Left ventricle myocardium inferior (tissue), 1 donor: Measurements from ENCODE around the gene ABHD16A. TPM values are rescaled to one million over a fixed set of nuclear protein-coding genes. Genes with fewer than 3 reads are reported as not detected.

Source experiments
- DNase-seq: peaks from one replicate; pipeline ENCODE4 v3.0.0-alpha.2; 2020
- H3K27ac ChIP-seq: fragments of 200-600 bp; replicated peaks from 2 replicates; pipeline ENCODE4 v1.8.0; 2021
- H3K27me3 ChIP-seq: fragments of 200-600 bp; 2 replicates; pipeline ENCODE4 v1.8.0; 2021; ENCODE audit warnings: low read depth
- H3K36me3 ChIP-seq: fragments of 200-600 bp; 2 replicates; pipeline ENCODE4 v1.8.0; 2021
- H3K4me1 ChIP-seq: fragments of 200-600 bp; 2 replicates; pipeline ENCODE4 v1.8.0; 2021
- H3K4me3 ChIP-seq: fragments of 200-600 bp; 2 replicates; pipeline ENCODE4 v1.8.0; 2021; ENCODE audit warnings: mild to moderate bottlenecking, moderate library complexity
- H3K9me3 ChIP-seq: fragments of 200-600 bp; replicated peaks from 2 replicates; pipeline ENCODE4 v1.8.0; 2021
- intact Hi-C: fragments of 100-400 bp; cut with micrococcal nuclease; formaldehyde crosslinking; loops from one replicate; pipeline ENCODE4 v1.11.0; 2022
- total RNA-seq: library from RNA; stranded (reverse); fragmentation: NEBNext Ultra II Directional; extraction: Animal tissue kit (Norgen Biotek cat#: 25700); gene quantifications from one replicate; pipeline ENCODE4 v1.2.1, GENCODE V29; 2021
- TF ChIP-seq, protein P1 (sequence below): fragments of 200-600 bp; IDR thresholded peaks from 2 replicates; pipeline ENCODE4 v1.8.0; 2021; ENCODE audit warnings: antibody characterized with exemption, mild to moderate bottlenecking, borderline replicate concordance
- donor health status: DM: no; HTN: yes; CAD: no; lungs with severe emphysema.

The ABHD16A gene
- total RNA-seq, 1 donor from 2014 or later = 29.6 TPM

DNA sequence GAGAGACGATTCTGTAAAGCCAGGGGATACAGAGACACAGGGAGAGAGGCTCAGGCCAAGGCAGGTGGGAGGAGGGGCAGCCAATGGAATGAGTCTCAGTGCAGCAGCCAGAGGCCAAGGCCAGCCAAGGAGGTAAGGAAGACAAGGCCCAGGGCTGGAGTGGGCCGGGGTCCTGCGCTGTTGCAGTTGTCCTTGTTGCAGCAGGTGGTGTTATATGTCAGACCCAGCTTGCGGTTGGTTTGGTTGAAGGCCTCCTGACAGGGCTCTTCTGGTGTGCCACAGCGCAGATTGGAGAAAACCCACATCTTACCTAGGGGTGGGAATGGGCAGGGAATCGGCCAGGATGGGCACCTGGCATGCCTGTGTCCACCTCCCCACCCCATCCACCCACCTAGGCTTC lies 15.9 kb upstream of the ABHD16A start:
- H3K9me3 ChIP-seq = no peaks in the 10 kb centered on the region
- TF ChIP-seq, protein P1, sequence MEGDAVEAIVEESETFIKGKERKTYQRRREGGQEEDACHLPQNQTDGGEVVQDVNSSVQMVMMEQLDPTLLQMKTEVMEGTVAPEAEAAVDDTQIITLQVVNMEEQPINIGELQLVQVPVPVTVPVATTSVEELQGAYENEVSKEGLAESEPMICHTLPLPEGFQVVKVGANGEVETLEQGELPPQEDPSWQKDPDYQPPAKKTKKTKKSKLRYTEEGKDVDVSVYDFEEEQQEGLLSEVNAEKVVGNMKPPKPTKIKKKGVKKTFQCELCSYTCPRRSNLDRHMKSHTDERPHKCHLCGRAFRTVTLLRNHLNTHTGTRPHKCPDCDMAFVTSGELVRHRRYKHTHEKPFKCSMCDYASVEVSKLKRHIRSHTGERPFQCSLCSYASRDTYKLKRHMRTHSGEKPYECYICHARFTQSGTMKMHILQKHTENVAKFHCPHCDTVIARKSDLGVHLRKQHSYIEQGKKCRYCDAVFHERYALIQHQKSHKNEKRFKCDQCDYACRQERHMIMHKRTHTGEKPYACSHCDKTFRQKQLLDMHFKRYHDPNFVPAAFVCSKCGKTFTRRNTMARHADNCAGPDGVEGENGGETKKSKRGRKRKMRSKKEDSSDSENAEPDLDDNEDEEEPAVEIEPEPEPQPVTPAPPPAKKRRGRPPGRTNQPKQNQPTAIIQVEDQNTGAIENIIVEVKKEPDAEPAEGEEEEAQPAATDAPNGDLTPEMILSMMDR = no peak
- DNase-seq = no peak
- H3K4me1 ChIP-seq = no peaks in the 10 kb centered on the region
- H3K36me3 ChIP-seq = no peaks in the 10 kb centered on the region
- intact Hi-C loops = no loop called here
- no peak overlapping the region for H3K4me3 ChIP-seq
- H3K27ac ChIP-seq = no peak overlapping the region
- no peaks in the 10 kb centered on the region for H3K27me3 ChIP-seq

DNA sequence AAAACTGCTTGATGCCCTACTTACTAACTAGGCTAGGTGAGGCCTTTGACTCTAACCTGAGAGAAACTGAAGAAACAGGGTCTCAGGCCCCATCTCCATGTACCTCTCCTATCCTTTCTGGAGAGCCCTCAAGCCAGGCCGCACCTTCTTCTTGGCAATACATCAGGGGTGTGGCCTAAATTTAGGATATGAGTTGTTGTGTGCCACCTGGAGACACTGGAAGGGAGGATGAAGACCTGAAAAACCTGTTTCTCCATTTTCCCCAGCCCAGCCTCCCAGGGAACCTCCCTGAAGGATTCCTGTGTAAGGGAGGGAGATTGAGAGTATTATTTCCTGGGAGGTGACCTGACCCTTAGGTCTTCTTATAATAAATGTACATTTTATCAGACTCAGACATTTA lies 15.1 kb upstream of the ABHD16A start:
- no peaks in the 10 kb centered on the region for H3K27me3 ChIP-seq
- H3K4me1 ChIP-seq = no peaks in the 10 kb centered on the region
- intact Hi-C loops = no loop called here
- TF ChIP-seq, protein P1 = no peak
- no peak overlapping the region for H3K27ac ChIP-seq
- no peak overlapping the region for H3K4me3 ChIP-seq
- DNase-seq = no peak
- H3K36me3 ChIP-seq = no peaks in the 10 kb centered on the region
- H3K9me3 ChIP-seq = no peaks in the 10 kb centered on the region

DNA sequence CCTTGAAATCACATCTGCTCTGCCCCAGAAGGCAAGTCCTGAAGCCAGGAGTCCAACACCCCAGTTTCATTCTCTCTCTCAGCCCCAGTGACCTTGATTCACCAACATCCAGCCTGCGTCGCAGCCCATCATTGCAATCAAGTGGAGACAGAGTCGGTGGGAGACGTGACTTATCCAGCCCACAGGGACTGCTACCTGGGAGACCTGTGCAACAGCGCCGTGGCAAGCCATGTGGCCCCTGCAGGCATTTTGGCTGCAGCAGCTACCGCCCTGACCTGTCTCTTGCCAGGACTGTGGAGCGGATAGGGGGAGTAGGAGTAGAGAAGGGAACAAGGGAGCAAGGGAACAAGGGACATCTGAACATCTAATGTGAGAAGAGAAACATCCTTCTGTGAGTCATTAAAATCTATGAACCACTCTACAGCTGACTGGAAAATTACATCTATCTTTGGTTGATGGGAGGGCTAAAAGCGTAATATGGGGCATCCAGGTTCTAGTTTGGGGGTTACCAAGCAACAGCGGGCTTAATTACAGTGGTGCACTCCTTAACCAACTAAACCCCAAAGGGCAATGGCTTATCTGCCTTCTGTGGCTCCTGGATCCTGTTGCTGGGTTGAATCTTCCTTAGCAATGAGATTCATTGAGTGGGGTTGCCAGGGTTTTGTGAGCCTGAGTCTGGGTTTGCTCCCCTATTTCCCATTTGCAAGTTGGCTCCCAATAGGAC lies 14.5 kb upstream of the ABHD16A start:
- Histone ChIP-seq H3K4me1 (no peaks in the 10 kb centered on the region), H3K36me3 (no peaks in the 10 kb centered on the region), H3K4me3 (no peak overlapping the region), H3K27ac (no peak overlapping the region), H3K27me3 (no peaks in the 10 kb centered on the region), H3K9me3 (no peaks in the 10 kb centered on the region)
- intact Hi-C loops = no loop called here
- no peak for DNase-seq
- TF ChIP-seq, protein P1 = no peak

DNA sequence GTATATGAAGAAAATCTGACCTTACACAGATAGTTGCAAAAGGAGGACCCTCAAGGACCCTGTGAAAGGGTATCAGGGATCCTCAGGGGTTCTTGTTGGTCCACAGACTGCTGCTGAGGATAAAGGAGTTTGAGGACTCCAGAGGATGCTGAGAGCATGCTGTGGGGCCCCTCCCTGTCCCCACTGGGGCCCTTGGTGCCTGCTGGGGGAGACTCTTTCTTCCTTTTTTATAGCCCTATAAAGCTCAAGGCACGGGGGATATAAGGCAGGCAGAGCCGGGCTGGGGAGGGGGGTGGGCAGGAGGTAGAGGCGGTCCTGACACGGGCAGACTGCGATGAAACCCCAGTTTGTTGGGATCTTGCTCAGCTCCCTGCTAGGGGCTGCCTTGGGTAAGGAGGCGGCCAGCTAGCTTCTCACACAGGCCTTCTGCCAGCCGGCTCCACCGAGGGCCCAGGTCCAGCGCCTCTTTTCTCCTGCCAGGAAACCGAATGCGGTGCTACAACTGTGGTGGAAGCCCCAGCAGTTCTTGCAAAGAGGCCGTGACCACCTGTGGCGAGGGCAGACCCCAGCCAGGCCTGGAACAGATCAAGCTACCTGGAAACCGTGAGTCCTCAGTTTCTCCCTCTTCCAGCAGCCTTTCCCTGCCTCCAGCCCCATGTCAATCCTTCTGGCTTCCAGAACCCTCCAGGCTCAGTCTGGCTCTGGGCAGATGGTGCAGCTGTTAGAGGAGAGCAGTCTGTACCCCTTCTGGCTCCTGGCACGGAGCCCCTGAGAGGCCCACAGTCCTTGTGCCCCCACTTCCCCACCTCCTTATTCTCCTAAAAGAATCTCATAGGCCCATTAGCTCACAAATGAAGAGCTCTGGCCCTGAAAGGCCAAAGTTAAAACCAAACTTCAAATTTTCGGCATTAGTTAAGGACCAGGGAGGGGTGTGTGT lies 12.2 kb upstream of the ABHD16A start, which contains the start of gene LY6G6D:
LY6G6D (plus strand) TSS at position 327 of the 937 bp plus-strand sequence; CDS start at position 335, 8 bp downstream.
- H3K27ac ChIP-seq = no peak within 1 kb of the TSS

More for the DNA sequence above, 12.2 kb upstream of the ABHD16A start, which contains the start of gene LY6G6D:
- H3K4me3 ChIP-seq = no peak within 1 kb of the TSS
- peaks cover 4% of the 10 kb centered on the region for H3K27me3 ChIP-seq
- H3K36me3 ChIP-seq = no peaks in the 10 kb centered on the region
- DNase-seq = no peak
- intact Hi-C loops = no loop called here
- no peaks in the 10 kb centered on the region for H3K4me1 ChIP-seq
- H3K9me3 ChIP-seq = no peaks in the 10 kb centered on the region
- TF ChIP-seq, protein P1 = no peak
